ENCODE results near the gene TUFT1. TPM values are rescaled to one million over a fixed set of nuclear protein-coding genes. Genes with fewer than 3 reads are reported as not detected.

TUFT1 gene
- total and polyA plus RNA-seq, 2 of the 8 experiments (the other 6 are each of a cell fraction or from before 2014, with no cell fraction given), result 7.3 to 10.4 TPM

DNA sequence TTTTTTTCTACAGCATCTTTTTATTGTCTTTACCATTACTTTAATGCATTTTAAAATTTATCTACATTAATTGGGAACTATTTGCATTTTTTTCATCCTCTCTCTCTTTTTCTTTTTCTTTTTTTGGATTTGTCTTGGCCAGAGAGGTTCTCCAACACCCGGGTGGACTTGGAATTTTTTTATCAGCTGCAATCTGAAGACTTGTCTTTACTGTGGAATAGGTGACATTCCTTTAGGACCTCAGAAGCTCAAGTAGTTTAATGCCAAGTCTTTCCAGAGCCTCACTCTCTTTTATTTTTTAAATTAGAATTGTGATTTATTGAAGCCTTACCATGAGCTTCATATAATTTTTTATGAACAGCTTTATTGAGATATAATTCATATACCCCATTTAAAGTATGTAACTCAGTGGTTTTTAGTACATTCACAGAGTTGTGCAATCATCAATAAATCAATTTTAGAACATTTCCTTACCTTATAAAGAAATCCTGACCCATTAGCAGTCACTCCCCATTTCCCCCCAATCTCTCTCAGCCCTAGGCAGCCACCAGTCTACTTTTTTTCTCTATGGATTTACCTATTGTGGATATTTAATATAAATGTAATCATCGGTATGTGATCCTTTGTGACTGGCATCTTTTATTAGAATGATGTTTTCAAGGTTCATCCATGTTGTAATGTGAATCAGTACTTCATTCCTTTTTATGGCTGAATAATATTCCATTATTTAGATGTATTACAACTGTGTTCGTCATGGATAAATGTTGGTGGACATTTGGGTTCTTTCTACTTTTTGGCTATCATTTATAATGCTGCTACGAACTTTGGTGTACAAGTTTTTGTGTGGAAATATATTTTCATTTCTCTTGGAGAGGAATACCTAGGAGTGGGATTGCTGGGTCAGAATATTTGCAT lies 6.2 kb downstream of the TUFT1 start (continued):
- TF ChIP-seq TAF7 (optimal IDR thresholded peaks at IDR 0.05; ENCODE audit: borderline replicate concordance, low read depth, low read length) (no peak), POU5F1 (IDR thresholded peaks at IDR 0.05; ENCODE audit: low read depth, low read length) (no peak), EP300 (IDR thresholded peaks at IDR 0.05; ENCODE audit: borderline replicate concordance in 1 of 2, low read depth in 2 of 2, low read length in 2 of 2) (no peak), TAF1 (IDR thresholded peaks at IDR 0.05; ENCODE audit: low read depth, low read length) (no peak), TEAD4 (IDR thresholded peaks at IDR 0.05; ENCODE audit: low read depth, low read length) (no peak), SIX5 (IDR thresholded peaks at IDR 0.05; ENCODE audit: low read depth, low read length) (no peak), RXRA (IDR thresholded peaks at IDR 0.05; ENCODE audit: insufficient read depth, low read depth, low read length) (no peak), TBP (IDR thresholded peaks at IDR 0.05; ENCODE audit: low read depth, low read length) (no peak)
